VCaP (cell line): Measurements from ENCODE around the gene NAV2.

ENCODE experiments used
- H3K27ac ChIP-seq: fragments of 450-650 bp; 2 replicates; pipeline ENCODE4 v1.5.1; 2017
- TF ChIP-seq, protein P1 (sequence below): fragments of 450-650 bp; conservative IDR thresholded peaks from 2 replicates; pipeline ENCODE4 v1.5.1; 2017; ENCODE audit warnings: mild to moderate bottlenecking, moderate library complexity

Gene NAV2

DNA sequence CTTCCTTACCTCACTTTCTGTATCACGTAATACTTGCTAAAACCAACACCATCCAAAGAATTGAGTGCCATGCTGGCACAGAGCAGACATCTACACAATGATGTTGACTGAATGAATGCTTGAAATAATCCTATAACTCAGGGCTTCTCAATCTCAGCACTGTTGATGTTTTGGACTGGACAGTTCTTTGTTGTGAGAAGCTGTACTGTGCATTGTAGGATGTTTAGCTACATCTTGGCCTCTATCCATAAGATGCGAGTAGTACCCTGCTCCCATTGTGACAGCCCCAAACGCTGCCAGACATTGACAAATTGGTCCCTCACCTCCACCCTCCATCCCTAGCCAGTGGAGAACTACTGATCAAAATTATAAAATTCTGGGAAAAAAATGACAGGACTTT, 153.4 kb downstream of the NAV2 start:
- TF ChIP-seq, protein P1, sequence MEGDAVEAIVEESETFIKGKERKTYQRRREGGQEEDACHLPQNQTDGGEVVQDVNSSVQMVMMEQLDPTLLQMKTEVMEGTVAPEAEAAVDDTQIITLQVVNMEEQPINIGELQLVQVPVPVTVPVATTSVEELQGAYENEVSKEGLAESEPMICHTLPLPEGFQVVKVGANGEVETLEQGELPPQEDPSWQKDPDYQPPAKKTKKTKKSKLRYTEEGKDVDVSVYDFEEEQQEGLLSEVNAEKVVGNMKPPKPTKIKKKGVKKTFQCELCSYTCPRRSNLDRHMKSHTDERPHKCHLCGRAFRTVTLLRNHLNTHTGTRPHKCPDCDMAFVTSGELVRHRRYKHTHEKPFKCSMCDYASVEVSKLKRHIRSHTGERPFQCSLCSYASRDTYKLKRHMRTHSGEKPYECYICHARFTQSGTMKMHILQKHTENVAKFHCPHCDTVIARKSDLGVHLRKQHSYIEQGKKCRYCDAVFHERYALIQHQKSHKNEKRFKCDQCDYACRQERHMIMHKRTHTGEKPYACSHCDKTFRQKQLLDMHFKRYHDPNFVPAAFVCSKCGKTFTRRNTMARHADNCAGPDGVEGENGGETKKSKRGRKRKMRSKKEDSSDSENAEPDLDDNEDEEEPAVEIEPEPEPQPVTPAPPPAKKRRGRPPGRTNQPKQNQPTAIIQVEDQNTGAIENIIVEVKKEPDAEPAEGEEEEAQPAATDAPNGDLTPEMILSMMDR: no peak
- H3K27ac ChIP-seq: no peak overlapping the region

DNA sequence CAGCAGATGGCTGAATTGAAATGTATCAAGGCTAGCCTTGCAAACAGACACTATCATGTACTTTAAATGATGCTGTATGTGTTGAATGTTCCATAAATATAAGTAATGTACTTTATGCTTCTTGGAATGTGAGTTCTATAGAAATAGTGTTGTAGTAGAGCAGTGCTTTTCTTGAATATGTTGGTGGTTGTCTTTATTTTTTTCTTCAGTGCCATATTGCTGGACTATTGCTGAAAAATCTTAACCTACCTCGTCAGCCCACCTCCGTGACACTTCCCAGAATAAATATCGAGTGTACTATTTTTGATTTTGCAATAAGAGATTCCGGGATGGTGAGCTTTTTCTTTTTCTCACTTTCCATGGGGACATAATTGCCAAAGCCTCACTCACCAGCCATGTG, 153.9 kb downstream of the NAV2 start:
- no peak overlapping the region for H3K27ac ChIP-seq
- TF ChIP-seq, protein P1: no peak

DNA sequence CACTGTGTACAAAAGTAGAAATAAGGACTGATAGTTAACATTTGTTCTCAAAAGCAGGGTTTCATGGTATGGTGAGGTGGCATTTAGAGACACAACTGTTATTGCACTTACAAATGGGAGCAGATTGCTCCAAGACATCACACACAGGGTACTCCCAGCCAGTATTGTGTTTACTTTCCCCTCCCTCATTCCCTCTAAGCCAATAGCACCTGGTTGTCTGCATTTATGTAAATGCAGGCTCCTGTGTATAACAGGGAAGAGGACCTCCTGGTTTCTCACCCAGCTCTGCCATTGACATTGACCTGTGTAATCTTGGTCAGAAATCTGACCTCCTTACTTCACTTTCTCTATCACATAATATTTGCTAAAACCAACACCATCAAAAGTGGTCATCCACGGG, 154.4 kb downstream of the NAV2 start:
- TF ChIP-seq, protein P1: no peak
- H3K27ac ChIP-seq: no peak overlapping the region

DNA sequence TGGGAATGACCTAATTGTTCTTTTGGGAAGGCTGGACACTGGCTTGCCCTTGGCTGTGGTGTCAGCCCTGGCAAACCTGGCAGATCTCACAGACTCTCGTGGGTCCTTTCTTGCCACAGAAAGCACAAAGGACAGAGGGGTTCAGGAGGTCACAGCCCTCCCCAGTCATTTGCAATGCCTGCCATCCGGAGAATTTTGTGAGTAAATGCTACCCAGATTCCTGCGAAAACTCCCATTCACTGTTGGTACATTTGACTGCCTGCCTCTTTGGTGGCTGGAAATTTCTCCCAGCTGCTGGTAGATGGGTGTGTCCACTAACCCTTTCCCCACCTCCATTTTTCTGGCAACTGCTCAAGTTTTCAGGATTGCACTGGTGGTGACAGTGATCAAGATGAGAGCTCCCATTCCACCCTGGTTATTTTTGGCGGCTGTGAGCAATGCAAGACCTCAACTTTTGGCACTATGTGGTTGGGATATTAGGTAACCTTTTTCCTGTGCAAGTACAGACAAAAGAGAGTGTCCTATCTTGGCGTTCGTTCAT, 155.7 kb downstream of the NAV2 start:
- H3K27ac ChIP-seq: no peak overlapping the region
- TF ChIP-seq, protein P1: no peak

DNA sequence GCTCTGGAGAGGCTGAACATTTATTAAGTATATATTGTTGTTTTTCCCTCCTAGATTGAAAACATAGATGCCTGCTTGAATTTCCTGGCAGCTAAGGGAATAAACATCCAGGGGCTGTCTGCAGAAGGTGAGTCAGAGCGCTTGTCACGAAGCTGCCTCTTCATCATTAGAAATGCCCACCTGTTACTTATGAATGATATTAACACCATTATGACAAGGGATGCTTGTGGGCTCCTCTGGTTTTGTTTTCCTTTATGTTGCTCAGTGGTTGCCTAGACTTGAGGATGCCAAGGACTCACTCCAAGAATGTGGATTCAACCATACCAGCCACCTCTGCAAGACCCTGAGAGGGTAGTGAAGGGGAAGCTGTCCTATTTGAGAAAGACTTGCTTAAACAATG, 156.2 kb downstream of the NAV2 start:
- H3K27ac ChIP-seq: no peak overlapping the region
- TF ChIP-seq, protein P1: no peak

DNA sequence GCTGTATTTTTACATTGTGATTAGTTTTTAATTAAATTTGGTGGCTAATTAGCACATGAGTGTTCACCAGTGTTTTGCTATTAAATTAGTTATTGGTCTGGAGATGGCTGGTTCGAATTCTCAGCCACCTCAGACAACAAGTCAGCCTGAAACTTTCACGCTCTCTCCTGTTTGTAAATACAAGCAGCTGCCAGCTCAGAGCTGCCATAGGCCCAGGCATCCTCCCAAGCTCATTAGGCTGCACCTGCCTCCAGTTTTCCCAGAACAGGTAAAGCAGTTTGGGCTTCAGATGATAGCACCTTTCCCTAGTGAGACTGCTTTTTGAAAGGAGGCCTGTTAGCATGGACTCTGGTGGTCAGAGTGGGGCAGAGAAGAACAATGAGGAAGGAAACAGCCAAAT, 156.8 kb downstream of the NAV2 start:
- H3K27ac ChIP-seq: no peak overlapping the region
- TF ChIP-seq, protein P1: no peak

DNA sequence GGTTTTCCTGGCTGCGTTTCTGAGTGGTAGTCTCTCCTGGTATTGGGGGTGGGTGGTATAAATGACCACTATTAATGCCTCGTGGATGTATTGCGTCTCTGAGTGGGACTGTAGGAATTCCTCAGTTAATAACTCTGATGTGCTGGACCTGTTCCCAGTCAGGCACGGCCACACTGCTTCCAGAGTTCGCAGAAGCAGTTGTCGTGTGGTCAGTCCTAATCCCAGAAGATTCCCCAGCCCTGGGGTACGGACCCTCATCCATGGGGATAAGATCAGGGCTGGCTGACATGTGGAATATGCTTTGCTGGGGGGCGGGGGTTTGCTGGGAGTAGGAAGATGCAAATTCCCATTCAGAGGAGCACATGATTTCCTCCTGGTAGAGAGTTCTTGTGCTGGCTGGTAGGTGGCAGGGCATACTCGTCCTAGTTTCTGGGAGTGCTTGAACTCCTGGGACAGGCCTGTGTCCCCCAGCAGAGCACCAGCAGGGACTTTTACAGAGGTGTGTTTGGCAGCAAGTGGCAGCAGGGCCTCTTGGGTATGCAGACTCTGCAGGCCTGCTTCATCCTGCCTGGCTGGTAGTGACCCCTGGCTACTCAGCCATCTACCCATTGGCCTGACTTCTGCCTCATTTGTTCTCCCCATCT, 157.4 kb downstream of the NAV2 start:
- no peak overlapping the region for H3K27ac ChIP-seq
- TF ChIP-seq, protein P1: no peak
